Measurements from ENCODE around the gene RIN1. TPM values are rescaled to one million over a fixed set of nuclear protein-coding genes. Genes with fewer than 3 reads are reported as not detected.

RIN1 gene
- total RNA-seq, 1 donor = 4.8 TPM

DNA sequence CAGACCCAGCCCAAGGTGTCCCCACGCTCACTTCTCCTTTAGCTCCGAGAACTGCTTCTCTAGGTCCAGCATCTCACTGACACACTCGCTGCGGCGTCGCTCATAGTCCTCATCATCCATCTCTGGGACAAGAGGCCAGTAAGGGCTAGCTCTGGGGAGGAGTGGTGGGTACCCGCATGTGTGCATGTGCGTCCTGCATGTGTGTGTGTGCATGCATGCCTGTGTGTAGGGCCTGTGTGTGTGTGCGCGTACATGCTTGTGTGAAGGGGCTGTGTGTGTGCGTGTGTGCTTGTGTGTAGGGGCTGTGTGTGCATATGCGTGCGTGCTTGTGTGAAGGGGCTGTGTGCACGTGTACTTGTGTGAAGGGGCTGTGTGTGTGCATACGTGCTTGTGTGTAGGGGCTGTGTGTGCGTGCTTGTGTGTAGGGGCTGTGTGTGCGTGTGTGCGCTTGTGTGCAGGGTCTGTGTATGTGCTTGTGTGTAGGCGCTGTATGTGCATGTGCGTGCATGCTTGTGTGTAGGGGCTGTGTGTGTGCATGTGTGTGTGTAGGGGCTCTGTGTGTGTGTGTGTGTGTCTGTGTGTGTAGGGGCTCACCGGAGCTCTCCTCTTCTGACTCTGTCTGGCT, 5.4 kb upstream of the RIN1 start:
- Histone ChIP-seq H3K9me3 (ENCODE audit: low read depth, low read length) (no peaks in the 10 kb centered on the region), H3K27me3 (ENCODE audit: insufficient read depth, low read length) (no peaks in the 10 kb centered on the region), H3K4me1 (ENCODE audit: insufficient read depth, low read length) (peaks cover 43% of the 10 kb centered on the region), H3K4me3 (ENCODE audit: low read length) (no peak overlapping the region)

DNA sequence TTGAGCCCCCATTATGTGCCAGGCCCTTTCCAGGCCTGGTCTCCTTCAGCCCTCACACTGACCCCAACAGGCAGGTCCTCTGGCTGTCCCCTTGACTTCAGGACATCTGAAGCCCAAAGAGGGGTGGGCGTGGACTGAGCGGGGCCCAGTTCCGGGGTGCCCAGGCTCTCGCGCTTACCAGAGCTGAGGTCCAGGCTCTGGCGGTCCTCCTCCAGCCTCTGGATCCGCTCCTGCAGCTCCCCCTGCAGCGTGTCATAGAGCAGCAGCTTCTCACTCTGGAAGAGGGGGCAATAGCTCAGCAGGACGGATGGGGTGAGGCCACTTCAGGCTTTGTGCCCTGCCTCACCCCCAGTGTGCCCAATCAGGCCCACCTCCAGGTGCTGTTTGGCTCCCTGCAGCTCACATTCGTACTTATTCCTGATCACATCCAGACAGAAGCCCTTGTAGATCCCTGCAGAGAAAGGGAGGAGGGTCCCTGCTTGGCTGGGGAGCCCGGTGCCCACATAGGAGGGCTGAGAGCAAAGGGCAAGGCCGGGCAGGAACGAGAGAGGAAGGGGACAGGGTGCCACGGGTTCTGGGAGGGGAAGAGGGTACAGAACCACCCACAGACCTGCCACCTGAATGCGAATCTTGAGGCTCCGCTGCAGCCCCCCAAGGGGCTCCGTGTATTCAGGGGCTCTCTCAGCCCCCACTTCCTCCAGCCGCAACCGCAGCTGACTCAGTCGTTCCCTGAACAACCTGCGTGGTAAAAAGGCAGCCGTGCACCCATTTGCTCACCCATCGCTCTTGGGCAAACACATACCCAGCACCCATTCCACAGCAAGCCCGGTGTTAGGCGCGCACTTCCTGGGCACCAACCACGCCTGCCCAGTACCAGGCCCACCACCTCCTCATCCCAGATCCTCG, 4.6 kb upstream of the RIN1 start:
- H3K27me3 ChIP-seq (ENCODE audit: insufficient read depth, low read length) = no peaks in the 10 kb centered on the region
- H3K9me3 ChIP-seq (ENCODE audit: low read depth, low read length) = no peaks in the 10 kb centered on the region
- H3K4me3 ChIP-seq (ENCODE audit: low read length) = no peak overlapping the region
- peaks cover 43% of the 10 kb centered on the region for H3K4me1 ChIP-seq (ENCODE audit: insufficient read depth, low read length)

DNA sequence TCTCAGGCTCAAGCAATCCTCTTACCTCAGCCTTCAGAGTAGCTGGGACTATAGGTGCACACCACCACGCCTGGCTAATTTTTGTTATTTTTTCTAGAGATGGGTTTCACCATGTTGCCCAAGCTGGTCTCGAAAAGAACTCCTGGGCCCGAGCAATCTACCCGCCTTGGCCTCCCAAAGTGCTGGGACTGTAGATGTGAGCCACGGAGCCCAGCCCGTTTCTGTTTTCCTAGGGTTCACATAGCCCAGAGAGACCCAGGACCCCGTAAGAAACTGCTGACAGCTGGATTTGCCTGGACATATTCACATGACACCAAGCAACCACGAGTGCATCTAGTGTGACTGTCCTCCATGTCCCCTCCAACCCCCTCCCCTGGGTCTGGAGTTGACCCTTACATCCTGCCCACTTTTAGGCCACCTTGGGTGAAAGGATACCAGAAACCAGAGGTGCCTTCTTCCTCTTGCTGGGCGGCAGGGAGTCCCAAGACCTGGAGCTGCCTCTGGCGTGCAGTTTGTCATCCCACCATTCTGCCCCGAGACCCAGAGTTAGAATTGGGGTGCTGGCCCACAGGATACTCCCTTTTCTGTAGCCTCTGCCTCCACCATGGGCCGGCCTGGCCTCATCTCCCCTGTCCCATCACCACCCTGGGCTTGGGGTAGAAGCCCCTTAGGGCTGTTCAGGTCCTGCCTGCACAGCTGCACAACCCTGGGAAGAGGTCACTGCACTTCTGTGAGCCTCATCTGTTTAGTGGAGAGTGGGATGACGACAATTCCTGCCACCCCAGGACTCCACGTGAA, 3.7 kb upstream of the RIN1 start:
- Histone ChIP-seq H3K4me1 (ENCODE audit: insufficient read depth, low read length) (peaks cover 44% of the 10 kb centered on the region), H3K27me3 (ENCODE audit: insufficient read depth, low read length) (no peaks in the 10 kb centered on the region), H3K9me3 (ENCODE audit: low read depth, low read length) (no peaks in the 10 kb centered on the region), H3K4me3 (ENCODE audit: low read length) (no peak overlapping the region)

GRCh38 chr11:66339162-66339675, 3.0 kb upstream of the RIN1 start:
- Histone ChIP-seq H3K27me3 (ENCODE audit: insufficient read depth, low read length) (no peaks in the 10 kb centered on the region), H3K4me1 (ENCODE audit: insufficient read depth, low read length) (peaks cover 42% of the 10 kb centered on the region), H3K9me3 (ENCODE audit: low read depth, low read length) (no peaks in the 10 kb centered on the region), H3K4me3 (ENCODE audit: low read length) (no peak overlapping the region)

DNA sequence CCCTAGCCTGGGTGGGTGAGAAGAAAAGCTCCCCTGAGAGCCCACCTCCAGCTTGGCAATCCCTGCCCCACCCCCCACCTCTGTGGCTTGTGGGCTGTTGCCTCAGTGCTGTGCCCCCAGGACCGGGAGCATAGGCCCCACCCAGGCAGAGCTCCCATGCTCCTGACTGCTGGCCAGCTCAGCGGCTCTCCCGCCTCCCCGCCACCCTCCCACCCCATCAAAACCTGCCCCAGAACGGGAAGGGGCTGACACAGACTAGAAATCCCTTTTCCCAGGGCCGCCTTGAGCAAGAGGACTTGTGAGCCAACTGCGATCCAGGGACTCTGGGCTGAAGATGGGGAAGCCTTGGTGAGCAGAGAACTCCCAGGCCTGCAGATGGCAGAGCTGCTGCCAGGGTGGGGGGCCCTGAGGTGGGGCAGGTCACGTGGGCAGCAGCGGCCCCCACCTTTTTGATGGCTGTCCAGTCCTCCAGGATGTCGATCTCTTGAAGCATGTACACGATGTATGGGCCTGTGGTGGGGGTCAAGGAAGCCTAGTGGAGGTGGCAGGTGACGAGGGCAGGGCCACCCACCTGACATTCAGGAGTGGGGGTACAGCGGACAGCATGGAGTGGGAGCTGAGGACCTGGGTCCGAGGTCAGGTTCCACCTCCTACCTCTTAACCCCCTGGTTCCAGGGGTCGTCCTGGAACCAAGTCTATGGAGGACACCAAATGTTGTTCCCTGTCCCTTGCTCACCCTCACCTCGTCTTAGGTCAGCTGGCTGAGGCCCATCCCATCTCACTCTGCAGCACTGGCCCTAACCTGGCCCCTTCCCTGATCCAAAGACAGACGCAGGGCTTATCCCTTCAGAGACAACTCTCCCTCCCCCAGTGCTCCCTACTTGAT, 2.3 kb upstream of the RIN1 start:
- no peaks in the 10 kb centered on the region for H3K9me3 ChIP-seq (ENCODE audit: low read depth, low read length)
- H3K4me3 ChIP-seq (ENCODE audit: low read length) = no peak overlapping the region
- peaks cover 35% of the 10 kb centered on the region for H3K4me1 ChIP-seq (ENCODE audit: insufficient read depth, low read length)
- no peaks in the 10 kb centered on the region for H3K27me3 ChIP-seq (ENCODE audit: insufficient read depth, low read length)

DNA sequence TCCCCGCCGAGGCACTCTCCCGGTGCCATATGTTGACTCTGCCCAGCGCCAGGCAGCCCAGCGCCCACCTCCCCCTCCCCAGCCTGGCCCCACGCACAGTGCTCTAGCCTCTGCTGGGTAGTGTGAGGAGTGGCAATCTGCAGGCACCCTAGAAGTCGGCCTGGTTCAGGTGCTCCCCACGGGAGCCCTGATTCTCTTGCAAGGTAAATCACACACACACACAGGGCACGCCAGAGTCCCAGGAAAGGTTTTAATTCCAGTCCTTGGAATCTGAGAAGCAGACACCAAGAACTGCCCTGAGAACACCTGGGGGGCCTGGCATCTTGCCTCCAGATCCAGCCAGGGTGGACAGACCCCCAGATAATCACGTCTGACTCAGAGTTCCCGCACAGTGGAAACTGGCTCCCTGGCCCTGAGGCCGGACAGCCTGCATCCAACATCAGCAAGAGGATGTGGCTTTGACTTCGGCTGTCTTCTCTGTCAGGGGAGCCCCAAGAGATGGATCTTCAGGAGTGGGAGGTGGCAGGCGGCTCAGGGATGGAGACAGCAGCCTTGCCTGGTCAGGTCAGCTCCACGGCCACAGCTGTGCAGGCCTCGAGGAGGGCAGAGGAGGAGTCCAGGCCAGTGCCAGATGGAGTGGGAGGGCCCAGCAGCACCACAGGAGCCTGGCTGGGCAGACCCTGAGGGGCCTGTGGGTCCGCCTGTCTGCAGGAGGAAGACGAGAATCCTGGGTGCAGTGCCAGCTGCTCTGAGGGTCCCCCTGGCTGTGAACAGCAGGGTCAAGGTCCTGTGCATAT, 1.1 kb upstream of the RIN1 start:
- Histone ChIP-seq H3K4me3 (ENCODE audit: low read length) (no peak overlapping the region), H3K27me3 (ENCODE audit: insufficient read depth, low read length) (no peaks in the 10 kb centered on the region), H3K9me3 (ENCODE audit: low read depth, low read length) (no peaks in the 10 kb centered on the region), H3K4me1 (ENCODE audit: insufficient read depth, low read length) (peaks cover 30% of the 10 kb centered on the region)

- H3K9me3 ChIP-seq (ENCODE audit: low read depth, low read length) = no peaks in the 10 kb centered on the region
- H3K4me1 ChIP-seq (ENCODE audit: insufficient read depth, low read length) = peaks cover 30% of the 10 kb centered on the region
- H3K4me3 ChIP-seq (ENCODE audit: low read length) = peak overlapping the region; percentile 49
- H3K27me3 ChIP-seq (ENCODE audit: insufficient read depth, low read length) = no peaks in the 10 kb centered on the region
These were observed 552 bp downstream of the RIN1 start for GRCh38 chr11:66335531-66336233.

- no peaks in the 10 kb centered on the region for H3K27me3 ChIP-seq (ENCODE audit: insufficient read depth, low read length)
- H3K4me3 ChIP-seq (ENCODE audit: low read length) = peak overlapping the region; percentile 49
- H3K4me1 ChIP-seq (ENCODE audit: insufficient read depth, low read length) = peaks cover 30% of the 10 kb centered on the region
- H3K9me3 ChIP-seq (ENCODE audit: low read depth, low read length) = no peaks in the 10 kb centered on the region
These were observed 1.4 kb downstream of the RIN1 start for GRCh38 chr11:66334605-66335442.

DNA sequence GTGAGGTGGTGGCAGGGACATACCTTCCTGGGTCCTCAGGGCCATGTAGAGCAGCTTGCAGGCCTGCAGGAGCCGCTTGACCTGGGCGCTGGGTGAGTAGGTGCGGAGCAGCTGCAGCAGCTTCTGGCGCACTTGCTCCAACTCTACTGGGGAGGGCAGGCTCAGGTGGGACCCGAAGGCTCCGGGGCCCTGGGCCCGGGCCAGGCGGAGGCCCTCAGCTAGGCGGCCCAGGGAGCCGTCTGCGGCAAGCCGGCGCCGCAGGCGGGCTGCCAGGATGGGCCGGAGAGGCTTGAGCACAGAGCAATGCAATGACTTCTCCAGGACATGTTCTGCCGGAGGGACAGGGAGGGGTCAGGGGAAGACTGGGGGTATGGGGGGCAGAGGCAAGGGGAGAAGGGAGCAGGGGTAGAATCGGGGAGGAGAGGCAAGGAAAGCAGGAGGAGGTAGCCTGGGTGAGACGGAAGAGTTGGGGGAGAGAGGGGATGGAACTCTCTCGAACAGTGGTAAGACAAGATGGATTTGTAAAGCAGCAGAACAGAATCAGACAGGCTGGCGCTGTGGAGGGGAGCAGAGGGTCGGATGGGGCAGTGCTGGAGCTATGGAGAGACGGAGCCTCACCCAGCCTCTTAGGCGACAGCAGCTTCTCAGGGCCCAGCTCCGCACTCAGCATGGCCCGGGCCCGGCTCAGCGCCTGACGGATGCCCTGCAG, 2.2 kb downstream of the RIN1 start:
- Histone ChIP-seq H3K27me3 (ENCODE audit: insufficient read depth, low read length) (no peaks in the 10 kb centered on the region), H3K9me3 (ENCODE audit: low read depth, low read length) (no peaks in the 10 kb centered on the region), H3K4me3 (ENCODE audit: low read length) (no peak overlapping the region), H3K4me1 (ENCODE audit: insufficient read depth, low read length) (peaks cover 32% of the 10 kb centered on the region)

GRCh38 chr11:66333220-66333877, 2.9 kb downstream of the RIN1 start:
- Histone ChIP-seq H3K9me3 (ENCODE audit: low read depth, low read length) (no peaks in the 10 kb centered on the region), H3K27me3 (ENCODE audit: insufficient read depth, low read length) (no peaks in the 10 kb centered on the region), H3K4me3 (ENCODE audit: low read length) (no peak overlapping the region), H3K4me1 (ENCODE audit: insufficient read depth, low read length) (peaks cover 39% of the 10 kb centered on the region)

DNA sequence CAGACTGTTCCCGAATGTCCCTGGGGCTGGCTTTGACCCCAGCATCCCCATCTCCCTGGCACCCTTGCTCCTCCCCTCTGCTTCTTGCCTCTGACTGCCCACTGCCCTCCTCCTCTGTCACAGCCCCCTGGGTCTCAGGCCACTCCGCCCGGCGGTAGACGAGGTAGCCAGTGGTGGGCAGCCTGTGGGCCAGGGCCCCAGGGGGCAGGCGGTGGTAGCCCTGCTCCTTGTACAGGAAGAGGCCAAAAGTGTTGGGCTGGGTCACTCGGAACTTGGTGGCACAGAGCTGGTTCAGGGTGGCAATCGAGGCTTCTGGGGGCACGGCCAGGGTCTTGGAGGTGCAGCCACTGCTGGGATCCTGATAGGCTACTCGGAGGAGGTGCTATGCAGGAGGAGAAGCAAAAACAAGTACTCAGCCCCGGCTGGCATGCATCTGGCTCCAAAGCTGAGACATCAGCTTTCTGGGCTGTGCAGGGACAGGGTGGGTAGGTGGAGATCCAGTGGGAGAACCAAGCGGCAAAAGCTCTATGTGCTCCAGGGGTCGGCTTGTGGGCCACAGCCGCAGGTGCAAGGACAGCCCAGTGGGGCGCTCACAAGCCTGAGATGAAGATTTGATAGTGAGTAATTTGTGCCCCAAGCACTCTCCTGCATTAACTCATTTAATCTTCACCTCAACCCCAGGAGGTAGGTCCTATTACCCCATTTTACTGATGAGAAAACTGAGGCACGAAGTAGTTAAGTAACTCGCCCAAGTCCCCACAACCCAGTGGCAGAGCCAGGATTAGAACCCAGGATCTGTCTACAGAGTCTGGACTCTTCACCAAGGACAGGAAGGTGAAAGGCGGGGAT, 3.6 kb downstream of the RIN1 start:
- no peak overlapping the region for H3K4me3 ChIP-seq (ENCODE audit: low read length)
- peaks cover 46% of the 10 kb centered on the region for H3K4me1 ChIP-seq (ENCODE audit: insufficient read depth, low read length)
- H3K9me3 ChIP-seq (ENCODE audit: low read depth, low read length) = no peaks in the 10 kb centered on the region
- H3K27me3 ChIP-seq (ENCODE audit: insufficient read depth, low read length) = no peaks in the 10 kb centered on the region

Measured in mononuclear cell (primary cell).